Stimulated activated memory B cell treated with anti-CD40 and anti-IgM and Interleukin-4, amounts not matched to agents 10 μg/mL and 1 μg/mL and 100 μg/mL, for 72 hours (primary cell): ENCODE results near the gene ARFGAP2.
"Not testable (repeated sequence)": the region's sequence is repeated elsewhere in the genome, so short reads cannot be mapped to it uniquely, and the experiment has no call there.

Experiments
- ATAC-seq: fragments of 150-1000 bp; cut with Tn5 transposase; 2 replicates; pipeline ENCODE4 v1.10.0; 2021
- H3K27ac Mint-ChIP-seq: one replicate; pipeline ENCODE4 v1.8.0; 2022; ENCODE audit warnings: mild to moderate bottlenecking, mixed read lengths
- H3K27me3 Mint-ChIP-seq: one replicate; pipeline ENCODE4 v1.8.0; 2022; ENCODE audit warnings: mixed read lengths
- H3K36me3 Mint-ChIP-seq: one replicate; pipeline ENCODE4 v1.8.0; 2022; ENCODE audit warnings: mixed read lengths
- H3K4me1 Mint-ChIP-seq: one replicate; pipeline ENCODE4 v1.8.0; 2022; ENCODE audit warnings: mixed read lengths
- H3K4me3 Mint-ChIP-seq: one replicate; pipeline ENCODE4 v1.8.0; 2022; ENCODE audit warnings: mild to moderate bottlenecking, moderate library complexity, mixed read lengths
- H3K9me3 Mint-ChIP-seq: one replicate; pipeline ENCODE4 v1.8.0; 2022; ENCODE audit warnings: mixed read lengths

ARFGAP2 gene

GRCh38 chr11:47127213-47127612, 49.5 kb downstream of the ARFGAP2 start:
- ATAC-seq: no peak
- H3K27ac Mint-ChIP-seq: no peak overlapping the region
- H3K27me3 Mint-ChIP-seq: no peaks in the 10 kb centered on the region

GRCh38 chr11:47125083-47125482, 51.6 kb downstream of the ARFGAP2 start:
- H3K4me1 Mint-ChIP-seq: no peaks in the 10 kb centered on the region
- H3K27me3 Mint-ChIP-seq: no peaks in the 10 kb centered on the region
- H3K4me3 Mint-ChIP-seq: no peak overlapping the region
- no peaks in the 10 kb centered on the region for H3K36me3 Mint-ChIP-seq
- ATAC-seq: no peak
- no peak overlapping the region for H3K27ac Mint-ChIP-seq
- H3K9me3 Mint-ChIP-seq: no peaks in the 10 kb centered on the region

More at GRCh38 chr11:47127213-47127612, 49.5 kb downstream of the ARFGAP2 start:
- H3K9me3 Mint-ChIP-seq: no peaks in the 10 kb centered on the region
- no peaks in the 10 kb centered on the region for H3K36me3 Mint-ChIP-seq
- H3K4me3 Mint-ChIP-seq: no peak overlapping the region
- no peaks in the 10 kb centered on the region for H3K4me1 Mint-ChIP-seq

GRCh38 chr11:47124675-47125074, 52.0 kb downstream of the ARFGAP2 start:
- no peaks in the 10 kb centered on the region for H3K27me3 Mint-ChIP-seq
- H3K36me3 Mint-ChIP-seq: no peaks in the 10 kb centered on the region
- H3K4me1 Mint-ChIP-seq: no peaks in the 10 kb centered on the region
- H3K27ac Mint-ChIP-seq: no peak overlapping the region
- no peaks in the 10 kb centered on the region for H3K9me3 Mint-ChIP-seq
- H3K4me3 Mint-ChIP-seq: no peak overlapping the region
- ATAC-seq: no peak

GRCh38 chr11:47123094-47123493, 53.6 kb downstream of the ARFGAP2 start:
- Mint-ChIP-seq H3K36me3 (no peaks in the 10 kb centered on the region), H3K4me3 (no peak overlapping the region), H3K4me1 (no peaks in the 10 kb centered on the region), H3K9me3 (no peaks in the 10 kb centered on the region), H3K27ac (no peak overlapping the region), H3K27me3 (no peaks in the 10 kb centered on the region)
- ATAC-seq: no peak

GRCh38 chr11:47121731-47122130, 54.9 kb downstream of the ARFGAP2 start:
- H3K27ac Mint-ChIP-seq: no peak overlapping the region
- H3K4me3 Mint-ChIP-seq: no peak overlapping the region
- H3K27me3 Mint-ChIP-seq: no peaks in the 10 kb centered on the region
- no peaks in the 10 kb centered on the region for H3K4me1 Mint-ChIP-seq
- H3K36me3 Mint-ChIP-seq: no peaks in the 10 kb centered on the region
- ATAC-seq: no peak
- H3K9me3 Mint-ChIP-seq: no peaks in the 10 kb centered on the region

GRCh38 chr11:47121056-47121455, 55.6 kb downstream of the ARFGAP2 start:
- Mint-ChIP-seq H3K9me3 (no peaks in the 10 kb centered on the region), H3K4me1 (no peaks in the 10 kb centered on the region), H3K36me3 (peaks cover under 1% of the 10 kb centered on the region), H3K27me3 (no peaks in the 10 kb centered on the region), H3K4me3 (no peak overlapping the region), H3K27ac (no peak overlapping the region)
- ATAC-seq: no peak

- ATAC-seq, H3K4me1 Mint-ChIP-seq, H3K9me3 Mint-ChIP-seq: not testable (repeated sequence)
These were observed 57.6 kb downstream of the ARFGAP2 start for GRCh38 chr11:47118958-47119688.

More at GRCh38 chr11:47118958-47119688, 57.6 kb downstream of the ARFGAP2 start:
- not testable (repeated sequence) for H3K36me3 Mint-ChIP-seq, H3K27ac Mint-ChIP-seq, H3K4me3 Mint-ChIP-seq, H3K27me3 Mint-ChIP-seq
